Ramos (cell line): ENCODE measurements around the gene GRK7.
"Not testable (repeated sequence)": the region's sequence is repeated elsewhere in the genome, so short reads cannot be mapped to it uniquely, and the experiment has no call there.

Experiments
- in situ Hi-C: fragments of 300-500 bp; cut with MboI; formaldehyde crosslinking; loops from one replicate; pipeline ENCODE4 v1.14.3; 2022; ENCODE audit warnings: low sequenced_read_pairs; ENCODE audit not compliant: unreplicated experiment

GRK7 gene

GRCh38 chr3:141746962-141747361 lies 16.2 kb upstream of the GRK7 start:
- in situ Hi-C loops: loop anchor here (25.0 kb wide), 1 partner anchor 540 kb away; no protein-coding TSS in a partner anchor

DNA sequence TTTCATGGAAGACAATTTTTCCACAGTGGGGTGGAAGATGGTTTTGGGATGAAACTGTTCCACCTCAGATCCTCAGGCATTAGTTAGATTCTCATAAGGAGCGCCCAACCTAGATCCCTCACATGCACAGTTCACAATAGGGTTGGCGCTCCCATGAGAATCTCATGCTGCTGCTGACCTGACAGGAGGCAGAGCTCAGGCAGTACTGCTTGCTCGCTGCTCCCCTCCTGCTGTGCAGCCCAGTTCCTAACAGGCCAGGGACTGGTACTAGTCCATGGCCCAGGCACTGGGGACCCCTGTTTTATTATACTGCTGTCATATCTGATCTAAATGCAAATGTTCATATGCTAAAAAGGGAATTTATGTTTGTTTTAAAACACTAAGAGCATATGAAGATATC lies 9.8 kb upstream of the GRK7 start:
- in situ Hi-C loops: no loop called here

GRCh38 chr3:141754032-141754431 lies 9.2 kb upstream of the GRK7 start:
- in situ Hi-C loops: no loop called here

DNA sequence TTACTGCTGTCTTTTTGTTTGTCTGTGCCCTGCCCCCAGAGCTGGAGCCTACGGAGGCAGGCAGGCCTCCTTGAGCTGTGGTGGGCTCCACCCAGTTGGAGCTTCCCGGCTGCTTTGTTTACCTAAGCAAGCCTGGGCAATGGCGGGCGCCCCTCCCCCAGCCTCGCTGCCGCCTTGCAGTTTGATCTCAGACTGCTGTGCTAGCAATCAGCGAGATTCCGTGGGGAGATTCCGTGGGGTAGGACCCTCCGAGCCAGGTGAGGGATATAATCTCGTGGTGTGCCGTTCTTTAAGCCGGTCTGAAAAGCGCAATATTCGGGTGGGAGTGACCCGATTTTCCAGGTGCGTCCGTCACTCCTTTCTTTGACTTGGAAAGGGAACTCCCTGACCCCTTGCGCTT lies 656 bp upstream of the GRK7 start:
- in situ Hi-C loops: not testable (repeated sequence)

DNA sequence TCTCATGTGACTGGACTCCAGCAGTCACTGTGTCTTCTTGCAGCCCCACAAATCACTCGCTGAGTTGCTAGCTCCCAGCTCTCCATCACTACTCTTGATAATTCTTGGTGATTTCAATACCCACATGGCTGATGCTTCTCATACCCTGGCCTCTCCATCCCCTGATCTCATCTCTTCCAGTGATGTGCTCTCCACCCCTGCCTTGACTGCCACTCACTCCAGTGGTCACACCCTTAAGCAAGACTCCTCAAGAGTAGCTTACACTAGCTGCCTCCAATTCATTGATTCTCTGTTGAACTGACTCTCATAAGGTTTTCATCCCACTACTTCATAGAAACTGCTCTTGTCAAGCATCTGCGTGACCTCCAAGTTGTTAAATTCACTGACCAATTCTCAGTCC lies 837 bp downstream of the GRK7 start:
- in situ Hi-C loops: no loop called here

- in situ Hi-C loops: no loop called here
Measured at GRCh38 chr3:141764465-141764864, 1.3 kb downstream of the GRK7 start.

DNA sequence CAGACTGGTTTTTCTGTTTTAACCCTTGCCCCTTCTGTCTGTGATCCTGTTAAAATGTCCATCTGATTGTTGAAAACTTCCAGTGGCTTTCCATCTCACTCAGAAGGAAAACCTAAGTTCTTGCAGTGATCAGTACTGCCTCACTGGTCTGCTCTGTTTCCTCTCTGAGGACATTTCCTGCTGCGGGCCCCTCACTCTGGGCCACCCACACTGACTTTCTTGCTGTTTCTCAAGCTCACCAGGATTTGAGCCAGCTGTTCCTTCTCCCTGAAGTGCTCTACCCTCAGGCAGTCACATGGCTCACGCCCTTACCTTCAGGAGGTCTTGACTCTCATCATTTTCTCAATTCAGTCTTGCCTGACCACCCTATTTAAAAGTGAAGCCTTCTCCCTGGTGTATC lies 1.8 kb downstream of the GRK7 start:
- in situ Hi-C loops: no loop called here

- in situ Hi-C loops: no loop called here
Measured at GRCh38 chr3:141767066-141767465, 3.9 kb downstream of the GRK7 start.

DNA sequence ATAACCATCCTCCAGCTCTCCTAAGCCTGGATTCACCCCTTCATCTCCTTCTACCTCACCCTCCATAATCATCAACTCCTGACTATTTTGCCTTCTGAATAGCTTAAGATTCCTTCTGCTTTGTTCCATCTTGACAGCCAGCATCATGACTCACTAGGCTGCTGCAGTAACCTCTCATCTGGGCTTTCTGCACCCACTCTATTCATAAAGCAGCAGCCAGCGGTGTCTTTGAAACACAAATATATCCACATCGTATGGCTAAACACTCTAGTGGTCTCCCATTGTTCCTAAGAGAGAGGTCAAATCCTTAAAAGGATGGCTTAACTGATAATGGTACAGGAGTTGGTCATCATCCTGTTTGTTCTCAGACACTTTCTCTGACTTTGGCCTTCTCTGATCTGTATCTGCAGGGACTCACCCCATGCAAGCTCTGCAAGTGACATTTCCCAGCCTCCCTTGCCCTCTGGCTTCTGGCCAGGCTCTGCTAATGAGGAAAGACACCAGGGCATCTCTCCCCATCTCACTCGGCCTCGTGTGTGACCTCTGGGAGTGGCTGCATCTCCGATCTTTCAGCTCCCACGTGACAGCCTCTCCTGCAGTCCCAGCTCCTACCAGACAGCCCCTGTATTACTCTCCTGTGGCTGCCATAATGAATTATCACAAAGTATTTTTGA lies 6.2 kb downstream of the GRK7 start:
- in situ Hi-C loops: no loop called here

DNA sequence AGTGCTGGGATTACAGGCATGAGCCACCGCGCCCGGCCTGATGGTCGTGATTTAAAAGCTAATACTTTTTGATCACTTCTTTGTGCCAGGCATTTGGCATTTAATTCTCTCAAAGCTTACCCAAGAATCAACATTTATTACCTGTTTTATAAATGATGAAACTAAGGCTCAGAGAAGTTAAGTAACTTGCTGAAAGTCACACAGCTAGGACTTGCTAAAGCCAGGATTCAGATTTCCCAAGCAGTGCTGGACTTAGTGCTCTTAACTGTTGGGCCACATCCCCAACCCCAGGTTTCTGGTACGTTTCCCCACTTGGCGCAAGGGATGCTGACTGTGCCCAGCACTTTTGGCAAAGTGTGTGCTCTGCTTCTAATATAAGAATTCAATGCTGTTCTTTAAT lies 10.5 kb downstream of the GRK7 start:
- in situ Hi-C loops: no loop called here

GRCh38 chr3:141776376-141776775 lies 13.2 kb downstream of the GRK7 start:
- in situ Hi-C loops: no loop called here

GRCh38 chr3:141776885-141777284 lies 13.7 kb downstream of the GRK7 start:
- in situ Hi-C loops: no loop called here

DNA sequence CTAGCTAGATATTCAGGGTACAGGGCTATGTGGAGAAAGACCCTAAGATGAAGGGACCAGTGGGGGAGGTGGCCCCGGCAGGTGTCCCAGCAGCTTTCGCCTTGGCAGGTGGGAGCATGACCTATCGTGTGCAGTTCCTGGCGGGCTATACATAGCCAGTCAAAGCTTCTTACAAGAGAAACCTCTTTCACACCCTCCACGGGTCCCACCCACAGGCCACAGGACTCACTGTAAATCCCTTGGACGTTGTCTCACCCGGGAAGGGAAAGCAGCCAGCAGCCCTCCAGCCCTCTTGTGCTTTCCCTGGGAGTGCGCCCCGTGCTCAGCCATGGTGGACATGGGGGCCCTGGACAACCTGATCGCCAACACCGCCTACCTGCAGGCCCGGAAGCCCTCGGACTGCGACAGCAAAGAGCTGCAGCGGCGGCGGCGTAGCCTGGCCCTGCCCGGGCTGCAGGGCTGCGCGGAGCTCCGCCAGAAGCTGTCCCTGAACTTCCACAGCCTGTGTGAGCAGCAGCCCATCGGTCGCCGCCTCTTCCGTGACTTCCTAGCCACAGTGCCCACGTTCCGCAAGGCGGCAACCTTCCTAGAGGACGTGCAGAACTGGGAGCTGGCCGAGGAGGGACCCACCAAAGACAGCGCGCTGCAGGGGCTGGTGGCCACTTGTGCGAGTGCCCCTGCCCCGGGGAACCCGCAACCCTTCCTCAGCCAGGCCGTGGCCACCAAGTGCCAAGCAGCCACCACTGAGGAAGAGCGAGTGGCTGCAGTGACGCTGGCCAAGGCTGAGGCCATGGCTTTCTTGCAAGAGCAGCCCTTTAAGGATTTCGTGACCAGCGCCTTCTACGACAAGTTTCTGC lies 15.0 kb downstream of the GRK7 start:
- in situ Hi-C loops: no loop called here

DNA sequence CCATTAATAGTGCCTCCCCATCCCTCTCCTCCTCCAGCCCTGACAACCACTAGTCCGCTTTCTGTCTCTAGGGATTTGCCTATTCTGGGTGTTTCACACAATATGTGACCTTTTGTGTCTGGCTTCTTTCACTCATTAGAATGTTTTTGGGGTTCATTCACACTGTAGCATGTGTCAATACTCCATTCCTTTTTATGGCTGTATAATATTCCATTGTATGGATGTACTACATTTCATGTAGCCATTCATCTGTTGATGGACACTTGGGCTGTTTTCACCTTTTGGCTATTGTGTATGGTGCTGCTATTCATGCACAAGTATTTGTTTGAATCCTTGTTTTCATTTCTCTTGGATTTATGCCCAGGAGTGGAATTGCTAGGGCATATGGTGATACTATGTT lies 16.5 kb downstream of the GRK7 start:
- in situ Hi-C loops: no loop called here

DNA sequence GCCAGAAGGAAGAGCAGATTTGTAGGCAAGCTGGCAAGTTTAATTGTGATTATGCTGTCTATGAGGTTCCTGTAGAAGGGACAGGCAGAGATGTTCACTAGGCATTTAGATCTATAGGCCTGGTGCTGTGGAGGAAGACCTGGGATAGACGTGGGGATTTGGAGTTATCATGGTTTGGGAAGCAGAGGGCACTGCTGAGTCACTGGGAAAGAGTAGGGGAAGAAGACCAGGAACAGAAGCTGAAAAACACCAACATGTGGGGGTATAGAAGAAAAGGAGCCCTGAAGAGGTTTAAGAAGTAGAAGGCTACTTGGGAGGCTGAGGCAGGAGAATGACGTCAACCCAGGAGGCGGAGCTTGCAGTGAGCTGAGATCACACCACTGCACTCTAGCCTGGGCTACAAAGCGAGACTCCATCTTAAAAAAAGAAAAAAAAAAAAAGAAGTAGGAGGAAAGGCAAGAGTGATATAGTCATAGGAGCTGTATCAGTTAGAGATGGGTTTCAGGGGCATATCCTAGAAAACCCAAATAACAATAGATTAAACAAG lies 19.3 kb downstream of the GRK7 start:
- in situ Hi-C loops: no loop called here

GRCh38 chr3:141783632-141784031 lies 20.4 kb downstream of the GRK7 start:
- in situ Hi-C loops: no loop called here

- in situ Hi-C loops: no loop called here
Measured at GRCh38 chr3:141784096-141784495, 20.9 kb downstream of the GRK7 start.

GRCh38 chr3:141784531-141784930 lies 21.3 kb downstream of the GRK7 start:
- in situ Hi-C loops: no loop called here

- in situ Hi-C loops: no loop called here
Measured at GRCh38 chr3:141788149-141788548, 24.9 kb downstream of the GRK7 start.

GRCh38 chr3:141788750-141789149 lies 25.5 kb downstream of the GRK7 start:
- in situ Hi-C loops: not testable (repeated sequence)

GRCh38 chr3:141789281-141789680 lies 26.1 kb downstream of the GRK7 start:
- in situ Hi-C loops: no loop called here
